ENCODE results near the gene ANAPC7. TPM values are rescaled to one million over a fixed set of nuclear protein-coding genes. Genes with fewer than 3 reads are reported as not detected.

Gene ANAPC7
- total and polyA plus RNA-seq, 2 of the 13 experiments (the other 11 are each of a cell fraction or from before 2014, with no cell fraction given), result 40.0 to 69.1 TPM

- TF ChIP-seq STAT6 (CRISPR knock-in tag; IDR thresholded peaks at IDR 0.05; ENCODE audit: borderline replicate concordance), result no peak; the same call in 1 of the 2 replicates
- no peak for TF ChIP-seq ATF7 (IDR thresholded peaks at IDR 0.05)
- no peak for TF ChIP-seq ATF7 (CRISPR knock-in tag; IDR thresholded peaks at IDR 0.05)
- TF ChIP-seq MTA3 (CRISPR knock-in tag; IDR thresholded peaks at IDR 0.05), result no peak
- no peak for TF ChIP-seq ZNF567 (CRISPR knock-in tag; IDR thresholded peaks at IDR 0.05; ENCODE audit: borderline replicate concordance)
- no peak for TF ChIP-seq ZNF557 (CRISPR knock-in tag; IDR thresholded peaks at IDR 0.05)
- TF ChIP-seq KAT7 (CRISPR knock-in tag; IDR thresholded peaks at IDR 0.05; ENCODE audit: borderline replicate concordance), result peak; percentile 37; the same call in 1 of the 2 replicates
- TF ChIP-seq POLR2A (IDR thresholded peaks at IDR 0.05; ENCODE audit: insufficient read depth in 1 of 2, low read depth in 2 of 2, low read length in 2 of 2), result peak; percentile 74 to 90
- TF ChIP-seq ZNF337 (CRISPR knock-in tag; IDR thresholded peaks at IDR 0.05; ENCODE audit: borderline replicate concordance, low read depth), result no peak; the same call in 1 of the 2 replicates
- TF ChIP-seq ZXDC (CRISPR knock-in tag; IDR thresholded peaks at IDR 0.05), result no peak
- peak; percentile 84 for TF ChIP-seq TFDP2 (CRISPR knock-in tag; IDR thresholded peaks at IDR 0.05)
- TF ChIP-seq HOXA9 (CRISPR knock-in tag; IDR thresholded peaks at IDR 0.05; ENCODE audit: borderline replicate concordance), result no peak; the same call in 1 of the 2 replicates
- no peak for TF ChIP-seq SP140L (CRISPR knock-in tag; IDR thresholded peaks at IDR 0.05; ENCODE audit: borderline replicate concordance)
- TF ChIP-seq NCOR1 (IDR thresholded peaks at IDR 0.05; ENCODE audit: borderline replicate concordance, low read length), result no peak
- TF ChIP-seq YEATS4 (CRISPR knock-in tag; IDR thresholded peaks at IDR 0.05; ENCODE audit: borderline replicate concordance), result peak; percentile 82
- no peak for TF ChIP-seq ZNF276 (CRISPR knock-in tag; IDR thresholded peaks at IDR 0.05; ENCODE audit: low read depth)
- TF ChIP-seq ZC3H4 (CRISPR knock-in tag; IDR thresholded peaks at IDR 0.05; ENCODE audit: borderline replicate concordance), result no peak
- TF ChIP-seq ZNF644 (CRISPR knock-in tag; IDR thresholded peaks at IDR 0.05; ENCODE audit: low read depth), result 0 out of 2 replicates have a peak, but pooled peaks have one; percentile 29
These were observed at the start of gene ANAPC7 (continued) for GRCh38 chr12:110403146-110403975.

All from HepG2 (cell line).